Endothelial cell of hepatic sinusoid (primary cell): Measurements from ENCODE around the gene MED10.
"Not testable (repeated sequence)": the region's sequence is repeated elsewhere in the genome, so short reads cannot be mapped to it uniquely, and the experiment has no call there.

ENCODE experiments used
- in situ Hi-C: cut with HindIII; loops from 2 replicates; pipeline ENCODE4 v1.10.0; 2017; ENCODE audit warnings: low sequenced_read_pairs

The MED10 gene

DNA sequence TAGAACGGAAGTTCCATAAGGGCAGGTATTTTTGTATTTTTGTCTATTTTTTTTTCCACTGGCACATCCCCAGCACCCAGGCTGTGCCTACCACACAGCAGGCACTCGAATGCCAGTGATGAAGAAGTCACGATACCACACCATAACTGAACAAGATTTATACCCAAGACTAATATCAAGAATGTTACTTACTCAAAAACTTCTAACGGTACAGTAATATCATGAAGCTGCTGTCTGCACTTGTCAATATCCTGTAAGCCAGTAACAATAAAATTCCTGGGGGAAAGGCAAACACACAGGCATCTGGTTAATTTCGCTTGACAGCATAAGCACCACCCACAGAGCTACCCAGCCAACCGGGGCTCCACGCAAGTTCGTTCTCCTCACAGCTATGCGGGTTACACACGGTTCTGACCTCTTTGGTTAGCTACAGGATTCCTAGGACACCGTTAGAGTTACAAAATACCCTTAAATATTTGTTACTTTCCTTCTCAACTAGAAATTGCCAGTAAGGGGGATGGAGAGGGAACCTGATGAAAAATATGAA, 1.3 kb downstream of the MED10 start:
- in situ Hi-C loops = no loop called here

DNA sequence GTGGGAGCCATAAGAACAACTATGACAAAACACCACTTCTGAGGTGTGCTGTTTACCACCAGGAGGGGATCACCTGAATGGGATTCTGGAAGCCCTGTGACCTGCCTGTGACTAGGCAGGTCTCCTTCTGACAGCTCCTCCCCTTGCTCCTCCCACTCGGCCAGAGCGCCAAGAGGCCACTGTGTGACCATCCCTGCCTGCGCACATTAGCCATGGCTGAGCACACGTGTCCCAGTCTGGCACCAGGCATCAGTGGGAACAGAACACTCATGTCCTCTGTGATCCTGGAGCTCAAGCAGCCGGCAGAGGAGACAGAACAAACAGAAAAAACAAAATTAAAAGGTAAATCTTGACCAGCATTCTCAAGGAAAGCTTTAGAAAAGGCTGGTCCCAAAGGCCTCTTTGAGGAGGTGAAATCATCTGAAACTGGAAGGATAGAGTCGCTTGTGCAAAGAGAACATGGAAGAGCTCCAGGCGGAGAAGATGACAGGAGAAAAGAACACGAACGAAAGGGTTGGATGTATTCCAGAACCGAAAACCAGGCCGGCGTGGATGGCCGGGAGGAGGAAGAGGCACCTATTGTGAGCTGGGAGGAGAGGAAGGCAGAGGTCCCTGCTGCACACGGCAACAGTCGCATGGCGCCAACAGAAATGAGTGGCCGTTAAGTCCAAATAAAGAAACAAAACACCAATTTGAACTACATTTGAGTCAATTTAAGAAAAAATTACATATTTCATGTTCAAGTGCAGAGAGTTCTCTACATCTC, 5.1 kb downstream of the MED10 start:
- in situ Hi-C loops = no loop called here

DNA sequence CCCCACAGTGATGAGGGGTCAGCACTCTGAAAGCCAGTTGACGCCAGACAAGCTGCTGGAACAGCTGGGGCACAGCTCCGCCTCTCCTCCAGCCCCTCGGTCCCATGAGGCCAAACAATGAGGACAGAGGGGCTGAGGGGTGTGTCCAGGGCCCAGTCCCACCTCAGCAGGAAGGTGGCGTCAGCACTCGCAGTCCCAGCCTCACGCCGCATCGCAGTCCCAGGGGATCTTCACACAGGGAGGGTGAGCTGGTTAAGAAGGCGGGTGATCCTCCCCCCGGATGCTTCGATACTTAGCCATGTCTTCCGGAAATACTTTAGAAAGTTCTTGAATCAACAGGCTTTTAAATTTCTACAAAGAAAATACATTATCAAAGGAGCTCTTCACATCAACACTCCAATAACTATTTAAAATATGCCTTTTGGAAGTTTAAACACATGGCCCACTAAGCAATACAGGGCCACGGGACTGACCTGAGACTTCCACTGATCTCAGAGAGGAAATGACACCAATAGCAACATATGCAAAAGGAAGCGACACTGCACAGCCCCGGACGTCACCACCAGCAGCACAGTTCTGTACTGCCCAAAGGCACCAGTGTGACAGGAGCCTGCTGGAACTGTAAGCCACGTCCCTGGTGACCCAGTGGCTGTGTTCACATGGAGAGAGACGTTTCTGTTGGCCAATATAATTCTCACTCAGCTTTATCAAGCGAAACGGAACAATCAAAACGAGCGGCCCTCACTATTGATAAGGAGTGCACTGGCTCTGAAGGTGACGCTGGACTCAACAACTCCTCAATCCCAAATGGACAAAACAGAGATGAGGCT, 5.9 kb downstream of the MED10 start:
- in situ Hi-C loops = no loop called here

DNA sequence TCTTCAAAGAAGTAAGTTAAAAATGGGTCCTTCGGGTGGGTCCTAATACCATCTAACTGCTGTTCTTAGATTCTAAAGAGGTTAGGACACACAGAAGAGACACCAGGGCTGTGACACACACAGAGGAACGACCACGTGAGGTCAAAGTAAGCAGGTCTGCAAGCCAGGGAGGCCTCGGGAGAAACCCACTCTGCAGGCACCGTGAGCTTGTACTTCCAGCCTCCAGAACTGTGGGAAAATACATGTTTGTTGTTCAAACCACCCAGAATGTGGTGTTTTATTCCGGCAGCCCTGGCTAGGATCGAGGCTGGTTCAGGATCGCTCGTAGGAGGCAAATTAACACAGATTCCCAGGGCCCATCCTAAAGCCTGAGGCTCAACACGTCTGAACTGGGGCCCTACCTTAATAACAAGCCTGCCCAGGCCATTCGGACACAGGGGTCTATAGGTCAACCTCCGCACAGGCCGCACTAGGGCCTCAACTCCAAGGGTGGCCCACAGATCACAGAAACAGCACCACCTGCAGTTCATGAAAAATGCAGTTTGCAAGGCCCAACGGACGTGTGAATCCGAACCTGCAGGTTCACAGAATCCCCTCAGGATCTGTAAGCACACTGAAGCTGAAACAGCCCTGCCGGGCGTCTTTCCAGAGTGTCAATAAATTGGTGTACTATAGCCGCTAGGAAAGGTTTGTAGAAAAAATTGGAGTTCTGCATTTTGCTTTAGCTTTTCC, 7.1 kb downstream of the MED10 start:
- in situ Hi-C loops = no loop called here

DNA sequence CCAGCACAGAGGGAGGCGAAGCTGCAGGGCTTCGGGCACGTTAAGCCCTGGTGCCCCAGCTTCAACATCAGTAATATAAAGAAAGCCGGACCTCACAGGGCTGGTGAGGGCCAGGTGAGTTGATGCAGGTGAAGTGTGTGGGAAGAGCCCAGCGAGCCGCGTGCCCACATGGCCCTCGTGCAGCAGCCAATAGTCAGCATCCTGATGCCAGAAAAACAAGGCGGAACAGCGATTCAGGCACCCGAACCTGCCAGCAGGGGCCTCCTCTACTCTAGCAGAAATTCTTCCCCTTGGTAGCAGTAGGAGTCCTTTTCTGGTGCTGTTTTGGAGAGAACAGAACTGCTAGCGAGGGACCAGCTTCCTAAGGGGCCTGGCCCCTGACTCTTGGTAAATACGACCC, 7.8 kb downstream of the MED10 start:
- in situ Hi-C loops = no loop called here

DNA sequence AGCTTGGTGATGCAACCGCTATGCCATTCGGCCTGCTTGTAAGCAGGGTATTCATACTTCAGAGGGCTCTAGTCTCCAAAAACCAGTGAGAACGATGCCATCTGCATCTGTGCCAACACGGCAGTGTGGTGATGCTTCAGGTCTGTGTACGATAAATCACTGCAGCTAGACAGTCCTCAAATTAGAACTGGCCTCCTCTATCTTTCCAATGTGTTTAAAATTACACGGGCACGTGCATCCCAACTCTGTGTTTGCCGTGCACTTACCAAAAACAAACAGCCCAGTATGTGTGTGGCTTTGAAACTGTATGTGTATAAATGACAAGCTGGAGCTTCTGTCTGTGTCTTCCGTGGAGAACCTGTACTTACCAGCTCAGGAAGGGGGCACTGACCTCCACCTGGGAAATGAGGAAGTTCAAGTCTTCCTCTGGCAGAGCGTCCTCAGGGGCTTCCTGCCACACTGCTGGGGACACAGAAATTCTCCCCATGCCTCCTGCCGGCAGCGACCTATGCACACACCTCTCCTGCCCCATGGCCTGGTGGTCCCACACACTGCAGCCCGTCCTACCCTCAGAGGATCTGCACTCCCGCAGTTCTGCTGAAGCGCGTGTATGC, 12.3 kb downstream of the MED10 start:
- in situ Hi-C loops = no loop called here

DNA sequence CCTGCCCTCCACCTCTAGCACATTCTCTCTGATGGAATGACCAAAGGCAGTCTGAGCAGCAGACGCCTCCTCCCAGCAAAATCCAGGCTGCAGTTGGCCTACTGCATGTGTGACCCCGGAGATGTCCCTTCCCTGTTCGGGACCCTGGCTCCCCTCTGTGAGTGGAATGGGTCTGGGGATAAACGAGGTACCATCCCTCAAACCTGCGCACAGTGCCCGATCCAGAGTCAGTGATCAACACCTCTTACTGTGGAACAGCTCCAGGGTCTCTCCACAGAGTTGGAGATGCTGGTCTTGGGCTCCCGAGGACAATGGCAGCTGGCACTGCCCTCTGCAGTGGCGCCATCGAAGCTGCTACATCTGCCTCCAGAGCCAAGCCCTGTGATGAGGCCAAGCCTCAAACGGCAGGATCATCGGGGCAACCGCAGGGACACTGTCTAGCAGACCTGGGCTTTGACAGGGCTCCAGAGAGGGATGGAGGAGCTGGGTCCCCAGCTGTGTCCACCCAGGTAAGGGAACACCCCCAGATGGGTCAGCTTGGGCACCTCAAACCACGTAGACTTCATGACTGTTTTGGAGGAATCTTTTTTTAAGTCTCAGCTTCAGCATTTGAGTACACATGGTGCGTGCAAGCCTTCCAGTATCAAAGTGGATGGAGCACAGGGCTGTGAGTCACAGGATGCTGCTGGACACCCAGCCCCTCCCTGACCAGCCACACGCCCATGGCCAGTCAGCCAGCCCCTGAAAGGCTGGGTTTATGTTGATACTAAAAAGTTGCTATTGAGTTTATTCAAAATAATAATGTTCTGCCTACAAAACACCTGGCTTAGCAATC, 13.0 kb downstream of the MED10 start:
- in situ Hi-C loops = no loop called here

DNA sequence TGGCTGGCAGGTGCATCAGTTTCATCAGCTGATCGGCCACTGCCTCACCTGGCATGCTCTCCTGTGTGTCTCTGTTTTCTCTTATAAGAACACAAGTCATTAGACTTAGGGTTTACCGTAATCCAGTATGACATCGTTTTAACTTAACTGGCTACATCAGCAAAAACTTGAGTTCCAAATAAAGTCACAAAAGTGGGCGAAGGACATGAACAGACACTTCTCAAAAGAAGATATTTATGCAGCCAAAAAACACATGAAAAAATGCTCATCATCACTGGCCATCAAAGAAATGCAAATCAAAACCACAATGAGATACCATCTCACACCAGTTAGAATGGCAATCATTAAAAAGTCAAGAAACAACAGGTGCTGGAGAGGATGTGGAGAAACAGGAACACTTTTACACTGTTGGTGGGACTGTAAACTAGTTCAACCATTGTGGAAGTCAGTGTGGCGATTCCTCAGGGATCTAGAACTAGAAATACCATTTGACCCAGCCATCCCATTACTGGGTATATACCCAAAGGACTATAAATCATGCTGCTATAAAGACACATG, 14.8 kb downstream of the MED10 start:
- in situ Hi-C loops = not testable (repeated sequence)

DNA sequence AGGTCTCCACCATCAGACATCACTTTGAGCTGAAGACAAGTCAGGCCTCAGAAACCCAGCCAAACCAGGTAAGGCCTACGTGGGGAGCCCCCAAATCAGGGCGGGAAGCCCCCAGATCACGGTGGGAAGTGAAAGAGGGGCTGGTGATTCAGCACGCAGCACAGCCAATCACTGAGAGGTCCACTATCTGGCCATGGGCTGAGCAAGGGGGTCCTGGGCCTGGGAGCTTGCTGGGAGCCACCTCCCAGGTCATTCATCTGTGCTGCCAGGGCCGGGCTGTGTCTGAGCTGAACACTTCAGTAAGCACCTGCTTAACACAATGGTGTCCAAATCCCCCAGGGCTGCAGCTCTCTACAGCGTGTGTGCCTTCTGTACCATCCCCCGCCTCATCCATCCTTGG, 15.5 kb downstream of the MED10 start:
- in situ Hi-C loops = no loop called here

DNA sequence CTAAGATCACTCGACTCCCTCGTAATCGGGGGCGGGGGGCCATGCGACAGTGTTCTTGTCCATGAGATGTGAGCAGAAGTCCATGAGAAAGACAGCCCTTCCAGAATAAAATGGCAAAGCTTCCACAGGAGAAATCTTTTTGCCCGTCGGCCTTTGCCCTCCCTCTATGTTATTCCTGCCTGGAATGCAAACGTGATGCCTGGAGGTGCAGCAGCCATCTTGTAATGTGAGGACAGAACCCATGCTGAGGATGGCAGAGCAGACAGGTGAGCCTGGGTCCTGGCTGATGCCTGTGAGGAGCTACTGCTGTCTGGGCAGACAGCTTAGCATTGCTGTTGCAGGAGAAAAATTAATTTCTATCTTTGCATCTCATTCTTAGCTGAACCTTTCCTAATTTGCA, 17.2 kb downstream of the MED10 start:
- in situ Hi-C loops = no loop called here

DNA sequence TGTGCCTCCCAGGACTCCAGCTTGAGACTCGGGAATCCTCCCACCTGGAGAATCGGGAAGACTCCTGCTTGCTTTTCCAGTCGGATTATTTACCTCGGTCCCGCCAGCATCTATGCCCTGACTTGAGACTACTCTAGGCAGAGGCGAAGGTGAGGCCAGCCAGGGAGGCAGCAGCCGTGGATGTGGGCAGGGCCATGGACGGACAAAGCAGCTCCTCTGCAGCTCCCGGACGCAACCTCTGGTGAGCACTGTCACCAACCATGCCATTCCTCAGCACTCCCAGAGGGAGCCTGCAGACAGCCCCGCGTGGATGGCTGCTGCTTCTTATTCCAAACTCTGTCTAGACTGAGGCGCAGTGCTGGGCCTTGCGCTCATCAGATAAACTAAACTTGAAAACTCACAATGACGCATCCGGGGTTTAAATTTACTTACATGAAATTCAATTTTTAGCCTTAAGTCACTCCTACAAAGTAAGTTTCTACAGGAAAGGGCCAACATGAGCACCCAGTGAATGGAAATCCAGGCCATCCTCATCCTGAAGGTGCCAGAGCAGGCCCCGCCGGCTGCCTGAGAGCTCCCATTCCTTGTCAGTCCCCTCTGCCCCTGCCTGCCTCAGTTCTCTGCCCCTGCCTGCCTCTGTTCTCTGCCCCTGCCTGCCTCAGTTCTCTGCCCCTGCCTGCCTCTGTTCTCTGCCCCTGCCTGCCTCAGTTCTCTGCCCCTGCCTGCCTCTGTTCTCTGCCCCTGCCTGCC, 17.8 kb downstream of the MED10 start:
- in situ Hi-C loops = no loop called here

DNA sequence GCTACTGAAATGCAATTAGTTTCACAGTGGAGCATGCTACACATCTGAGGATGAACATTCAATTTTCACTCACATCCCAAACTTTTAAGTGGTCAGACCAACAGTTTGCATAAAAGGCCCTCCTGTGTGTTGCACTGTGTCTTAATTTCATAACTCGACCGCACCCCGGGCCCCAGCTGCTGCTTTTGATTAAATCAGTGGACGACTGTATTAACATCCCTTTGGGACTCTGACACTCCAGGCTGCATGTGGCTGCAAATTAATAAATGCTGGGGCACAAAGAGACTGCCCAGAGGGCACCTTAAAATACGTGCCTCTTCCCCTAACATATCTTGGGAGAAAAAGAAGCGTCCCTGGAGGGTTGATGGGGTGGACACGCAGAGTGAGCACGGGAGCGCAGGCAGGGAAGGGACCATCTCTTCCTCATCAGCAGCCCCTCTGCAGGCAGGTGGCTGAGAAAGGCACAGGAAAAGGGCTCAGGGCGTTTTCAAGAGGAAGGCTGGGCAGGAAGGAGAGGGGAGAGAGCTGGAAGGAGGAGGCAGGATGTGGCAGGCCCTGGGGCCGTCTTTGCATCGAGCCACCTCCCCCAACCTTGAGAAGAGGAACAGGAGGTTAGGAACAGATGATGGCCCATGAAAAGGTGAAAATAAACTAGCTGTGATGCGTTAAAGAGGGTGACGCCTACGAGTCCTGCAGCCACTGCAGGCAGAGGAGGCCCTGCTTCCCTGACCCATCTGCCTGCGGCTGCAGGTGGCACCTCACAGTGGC, 18.6 kb downstream of the MED10 start:
- in situ Hi-C loops = no loop called here

DNA sequence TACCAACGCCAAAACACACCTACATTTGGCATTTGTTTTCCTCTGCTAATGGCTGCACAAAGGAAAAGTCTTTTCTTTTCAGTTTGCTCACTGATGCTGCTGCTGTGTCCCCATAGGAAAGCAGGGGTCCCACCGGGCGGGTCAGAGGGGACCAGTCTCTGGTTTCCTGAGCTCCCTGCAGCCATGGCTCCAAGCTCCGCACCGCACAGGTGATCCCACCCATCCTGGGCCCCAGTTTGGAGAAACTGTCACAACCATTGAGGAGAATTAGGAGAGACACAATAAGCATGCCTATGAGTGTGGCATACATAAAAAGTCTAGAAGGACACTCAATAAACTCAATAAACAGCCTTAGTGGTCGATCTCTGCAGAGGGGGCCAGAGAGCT, 19.9 kb downstream of the MED10 start:
- in situ Hi-C loops = no loop called here

DNA sequence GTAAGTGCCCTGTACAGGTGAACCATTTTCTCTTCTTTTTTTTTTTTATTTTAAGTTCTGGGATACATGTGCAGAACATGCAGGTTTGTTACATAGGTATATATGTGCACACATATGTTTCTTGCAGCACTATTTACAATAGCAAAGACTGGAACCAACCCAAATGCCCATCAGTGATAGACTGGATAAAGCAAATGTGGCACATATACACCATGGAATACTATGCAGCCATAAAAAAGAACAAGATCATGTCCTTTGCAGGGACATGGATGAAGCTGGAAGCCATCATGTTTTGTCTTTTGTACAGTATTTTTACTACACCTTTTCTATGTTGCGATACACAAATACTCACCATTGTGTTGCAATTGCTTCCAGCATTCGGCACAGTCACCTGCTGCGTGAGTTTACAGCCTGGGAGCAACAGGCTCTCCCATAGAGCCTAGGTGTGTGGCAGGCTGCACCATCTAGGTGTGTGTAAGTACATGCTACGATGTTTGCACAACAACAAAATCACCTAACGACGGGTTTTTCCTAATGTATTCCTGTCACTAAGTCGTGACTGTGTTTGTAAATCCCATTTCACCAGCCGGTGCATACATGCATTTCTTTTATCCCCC, 20.4 kb downstream of the MED10 start:
- in situ Hi-C loops = not testable (repeated sequence)

DNA sequence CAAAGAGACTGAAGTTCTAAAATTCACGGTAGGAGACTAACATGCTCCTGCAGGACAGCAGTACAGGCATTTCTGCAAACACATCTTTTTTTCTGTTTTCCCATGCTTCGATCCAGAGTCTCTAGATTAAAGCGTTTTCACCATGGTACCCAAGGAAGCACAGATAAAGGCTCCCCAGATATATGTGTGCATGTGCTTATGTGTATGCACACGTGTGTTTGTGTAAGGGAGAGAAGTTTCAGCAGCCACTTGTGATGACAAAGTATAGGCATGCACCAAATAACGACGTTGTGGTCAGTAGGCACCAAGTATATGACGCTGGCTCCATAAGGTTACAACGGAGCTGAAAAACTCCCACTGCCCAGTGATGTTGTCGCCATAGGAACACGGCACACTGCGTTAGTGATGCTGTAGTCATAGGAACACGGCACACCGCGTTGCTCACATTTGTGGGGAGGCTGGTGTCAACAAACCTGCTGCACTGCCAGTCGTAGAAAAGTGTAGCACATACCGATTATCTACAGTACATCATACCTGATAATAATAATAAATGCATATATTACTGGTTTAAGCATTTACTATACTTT, 21.7 kb downstream of the MED10 start:
- in situ Hi-C loops = no loop called here

DNA sequence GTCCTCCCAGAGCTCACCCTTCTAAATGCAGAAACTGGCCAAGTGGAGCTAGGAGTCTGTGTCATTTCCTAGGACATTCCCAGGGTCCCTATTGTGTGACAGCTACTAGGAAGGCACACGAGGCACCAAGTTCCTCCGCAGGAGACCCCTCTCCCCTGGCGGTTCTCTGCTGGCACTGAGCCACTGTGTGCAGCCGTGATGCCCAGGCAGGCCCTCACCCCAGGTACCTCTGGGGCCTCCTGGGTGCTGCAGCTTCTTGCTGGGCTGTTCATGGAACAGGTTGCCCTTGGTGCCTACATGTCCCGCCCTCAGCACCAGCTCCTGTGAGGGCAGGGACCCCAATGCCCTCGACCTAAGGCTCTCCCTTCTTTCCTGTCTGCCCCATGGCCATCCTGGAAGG, 23.1 kb downstream of the MED10 start:
- in situ Hi-C loops = no loop called here

DNA sequence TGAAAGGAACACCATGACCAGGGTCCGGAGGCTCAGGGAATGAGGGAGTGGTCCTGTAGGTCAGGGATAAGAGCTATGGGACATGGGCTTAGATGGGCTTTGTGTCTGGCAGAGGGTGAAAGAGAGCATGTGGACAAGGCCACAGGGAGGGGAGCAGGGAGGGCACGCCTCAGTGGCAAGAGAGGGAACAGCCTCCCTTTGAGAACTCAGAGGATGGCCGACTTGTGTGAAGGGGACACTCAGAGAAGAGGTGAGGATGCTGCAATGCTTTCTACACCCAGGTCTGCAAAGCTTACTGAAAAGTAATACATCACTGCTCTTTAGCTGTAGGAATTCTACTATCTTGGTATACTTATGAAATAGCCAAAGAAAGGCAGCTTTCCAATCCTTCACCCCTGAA, 23.5 kb downstream of the MED10 start:
- in situ Hi-C loops = loop anchor here (5.0 kb wide), 1 partner anchor 58 kb away; no protein-coding TSS in a partner anchor
